NT2/D1 (cell line): ENCODE results near the gene MGAT4A.
"Not testable (repeated sequence)": the region's sequence is repeated elsewhere in the genome, so short reads cannot be mapped to it uniquely, and the experiment has no call there.

Experiments
- DNase-seq: peaks from one replicate; pipeline ENCODE4 v3.0.0-alpha.2; 2011; ENCODE audit warnings: low read depth, low spot score
- H3K27me3 ChIP-seq: 2 replicates; pipeline ENCODE4 v1.6.0; 2011; ENCODE audit warnings: mild to moderate bottlenecking; ENCODE audit not compliant: insufficient read length, insufficient read depth
- H3K36me3 ChIP-seq: 2 replicates; pipeline ENCODE4 v1.6.1; 2011; ENCODE audit warnings: mild to moderate bottlenecking, low read length, mixed read lengths; ENCODE audit not compliant: insufficient read depth, insufficient read length
- H3K4me1 ChIP-seq: 2 replicates; pipeline ENCODE4 v1.5.1; 2011; ENCODE audit not compliant: insufficient read depth, insufficient read length
- H3K4me3 ChIP-seq: 2 replicates; pipeline ENCODE4 v1.5.1; 2011; ENCODE audit warnings: low read depth; ENCODE audit not compliant: insufficient read length
- H3K9ac ChIP-seq: 2 replicates; pipeline ENCODE4 v1.6.0; 2011; ENCODE audit warnings: low read depth; ENCODE audit not compliant: insufficient read length
- H3K9me3 ChIP-seq: 2 replicates; pipeline ENCODE4 v1.5.1; 2011; ENCODE audit warnings: mild to moderate bottlenecking, low read length; ENCODE audit not compliant: insufficient read depth
- SUZ12 ChIP-seq: IDR thresholded peaks from 2 replicates; pipeline ENCODE4 v1.6.1; 2011; ENCODE audit not compliant: insufficient read length, insufficient read depth; ENCODE audit errors: extremely low read depth
- YY1 ChIP-seq: IDR thresholded peaks from 2 replicates; pipeline ENCODE4 v1.6.1; 2011; ENCODE audit not compliant: insufficient read length, insufficient read depth
- ZNF274 ChIP-seq: IDR thresholded peaks from 2 replicates; pipeline ENCODE4 v1.6.1; 2011; ENCODE audit warnings: mild to moderate bottlenecking, low read depth, low read length

Gene MGAT4A

GRCh38 chr2:98664323-98664722 lies 66.6 kb downstream of the MGAT4A start:
- H3K4me3 ChIP-seq, result no peak overlapping the region
- H3K9ac ChIP-seq, result no peak overlapping the region
- DNase-seq, result no peak
- no peaks in the 10 kb centered on the region for H3K4me1 ChIP-seq
- H3K9me3 ChIP-seq, result peaks cover 8% of the 10 kb centered on the region; the same call in 1 of the 2 replicates
- no peaks in the 10 kb centered on the region for H3K27me3 ChIP-seq
- TF ChIP-seq YY1, result no peak
- no peak for TF ChIP-seq ZNF274
- TF ChIP-seq SUZ12, result no peak
- H3K36me3 ChIP-seq, result no peaks in the 10 kb centered on the region

GRCh38 chr2:98663511-98664090 lies 67.3 kb downstream of the MGAT4A start:
- no peak overlapping the region for H3K4me3 ChIP-seq
- no peak for DNase-seq
- no peak for TF ChIP-seq SUZ12
- no peak for TF ChIP-seq ZNF274
- TF ChIP-seq YY1, result no peak
- no peaks in the 10 kb centered on the region for H3K27me3 ChIP-seq
- peaks cover 6% of the 10 kb centered on the region; the same call in 1 of the 2 replicates for H3K9me3 ChIP-seq
- no peak overlapping the region for H3K9ac ChIP-seq
- no peaks in the 10 kb centered on the region for H3K4me1 ChIP-seq
- no peaks in the 10 kb centered on the region for H3K36me3 ChIP-seq

GRCh38 chr2:98659491-98659840 lies 71.5 kb downstream of the MGAT4A start:
- H3K27me3 ChIP-seq, H3K9me3 ChIP-seq, H3K9ac ChIP-seq, H3K4me3 ChIP-seq, H3K4me1 ChIP-seq, H3K36me3 ChIP-seq, DNase-seq: not testable (repeated sequence)

- H3K36me3 ChIP-seq, result no peaks in the 10 kb centered on the region
- no peak for TF ChIP-seq YY1
- no peak for TF ChIP-seq SUZ12
- no peak for TF ChIP-seq ZNF274
These were observed 72.0 kb downstream of the MGAT4A start for GRCh38 chr2:98658816-98659490.

GRCh38 chr2:98656800-98657199 lies 74.1 kb downstream of the MGAT4A start:
- H3K27me3 ChIP-seq, result no peaks in the 10 kb centered on the region
- H3K4me1 ChIP-seq, result no peaks in the 10 kb centered on the region
- no peak for TF ChIP-seq YY1
- TF ChIP-seq ZNF274, result no peak
- TF ChIP-seq SUZ12, result no peak
- H3K9ac ChIP-seq, result no peak overlapping the region
- H3K9me3 ChIP-seq, result no peaks in the 10 kb centered on the region
- H3K36me3 ChIP-seq, result no peaks in the 10 kb centered on the region
- no peak overlapping the region for H3K4me3 ChIP-seq
- no peak for DNase-seq

More at GRCh38 chr2:98658816-98659490, 72.0 kb downstream of the MGAT4A start:
- no peak for DNase-seq
- Histone ChIP-seq H3K27me3 (no peaks in the 10 kb centered on the region), H3K9me3 (no peaks in the 10 kb centered on the region), H3K4me1 (no peaks in the 10 kb centered on the region), H3K9ac (no peak overlapping the region), H3K4me3 (no peak overlapping the region)

GRCh38 chr2:98654699-98655495 lies 76.0 kb downstream of the MGAT4A start:
- no peak overlapping the region for H3K4me3 ChIP-seq
- no peaks in the 10 kb centered on the region for H3K4me1 ChIP-seq
- no peaks in the 10 kb centered on the region for H3K27me3 ChIP-seq
- no peak overlapping the region for H3K9ac ChIP-seq
- no peaks in the 10 kb centered on the region for H3K9me3 ChIP-seq
- no peak for DNase-seq
- no peak for TF ChIP-seq ZNF274
- TF ChIP-seq YY1, result no peak
- TF ChIP-seq SUZ12, result no peak
- H3K36me3 ChIP-seq, result no peaks in the 10 kb centered on the region

- no peaks in the 10 kb centered on the region for H3K36me3 ChIP-seq
- no peak for TF ChIP-seq YY1
- TF ChIP-seq ZNF274, result no peak
- no peak for TF ChIP-seq SUZ12
- H3K9ac ChIP-seq, result no peak overlapping the region
- no peak overlapping the region for H3K4me3 ChIP-seq
- H3K27me3 ChIP-seq, result no peaks in the 10 kb centered on the region
- DNase-seq, result no peak
- no peaks in the 10 kb centered on the region for H3K9me3 ChIP-seq
- no peaks in the 10 kb centered on the region for H3K4me1 ChIP-seq
These were observed 79.9 kb downstream of the MGAT4A start for GRCh38 chr2:98650998-98651397.
